ENCODE results near the gene FYN.

Gene FYN

DNA sequence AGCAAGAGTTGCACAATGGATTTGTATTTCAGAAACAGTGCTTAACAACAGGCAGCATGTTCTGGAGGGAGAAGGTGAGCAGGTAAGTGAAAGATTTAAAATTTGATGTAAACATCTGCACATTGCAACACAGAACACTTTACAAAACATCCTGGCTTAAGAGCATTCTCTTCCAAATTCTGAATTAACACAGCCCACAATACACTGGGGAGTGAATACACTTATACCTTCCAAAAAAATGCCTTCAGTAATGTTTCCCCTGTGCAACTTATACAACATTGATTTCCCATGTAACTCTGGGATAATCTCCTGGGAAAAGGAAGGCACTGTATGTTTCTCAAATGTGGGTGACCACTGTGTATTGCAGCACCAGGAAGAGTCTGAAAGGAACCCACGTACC lies 127.6 kb downstream of the FYN start:
- in situ Hi-C loops (cut with MboI; ENCODE audit: low pct_unique_long_range_greater_than_20kb, low sequenced_read_pairs, unreplicated experiment), result no loop called here
- TF ChIP-seq, protein P1, sequence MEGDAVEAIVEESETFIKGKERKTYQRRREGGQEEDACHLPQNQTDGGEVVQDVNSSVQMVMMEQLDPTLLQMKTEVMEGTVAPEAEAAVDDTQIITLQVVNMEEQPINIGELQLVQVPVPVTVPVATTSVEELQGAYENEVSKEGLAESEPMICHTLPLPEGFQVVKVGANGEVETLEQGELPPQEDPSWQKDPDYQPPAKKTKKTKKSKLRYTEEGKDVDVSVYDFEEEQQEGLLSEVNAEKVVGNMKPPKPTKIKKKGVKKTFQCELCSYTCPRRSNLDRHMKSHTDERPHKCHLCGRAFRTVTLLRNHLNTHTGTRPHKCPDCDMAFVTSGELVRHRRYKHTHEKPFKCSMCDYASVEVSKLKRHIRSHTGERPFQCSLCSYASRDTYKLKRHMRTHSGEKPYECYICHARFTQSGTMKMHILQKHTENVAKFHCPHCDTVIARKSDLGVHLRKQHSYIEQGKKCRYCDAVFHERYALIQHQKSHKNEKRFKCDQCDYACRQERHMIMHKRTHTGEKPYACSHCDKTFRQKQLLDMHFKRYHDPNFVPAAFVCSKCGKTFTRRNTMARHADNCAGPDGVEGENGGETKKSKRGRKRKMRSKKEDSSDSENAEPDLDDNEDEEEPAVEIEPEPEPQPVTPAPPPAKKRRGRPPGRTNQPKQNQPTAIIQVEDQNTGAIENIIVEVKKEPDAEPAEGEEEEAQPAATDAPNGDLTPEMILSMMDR (IDR thresholded peaks at IDR 0.05; ENCODE audit: extremely low read depth, insufficient read depth, missing control alignments), result no peak

DNA sequence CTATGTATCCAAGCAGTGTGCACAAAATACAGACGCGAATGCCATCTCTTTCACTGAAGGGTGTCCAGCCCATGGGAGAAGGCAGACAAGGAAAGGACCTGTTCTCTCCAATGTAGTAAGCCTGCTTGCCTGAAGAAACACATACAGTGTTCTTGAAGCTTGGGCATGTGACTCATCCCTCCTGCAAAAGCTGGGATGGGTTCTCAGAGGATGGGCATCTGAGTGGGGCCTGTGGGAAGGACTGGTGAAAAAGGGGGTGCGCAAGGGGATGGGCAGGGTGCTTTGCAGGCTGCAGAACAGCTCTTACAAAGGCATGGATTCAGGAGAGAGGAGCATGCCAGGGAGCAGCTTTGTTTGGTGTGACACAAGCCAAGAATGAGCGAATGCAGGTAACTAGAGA lies 128.1 kb downstream of the FYN start:
- DNase-seq (ENCODE audit: low spot score), result no peak
- TF ChIP-seq, protein P1 (IDR thresholded peaks at IDR 0.05; ENCODE audit: extremely low read depth, insufficient read depth, missing control alignments), result no peak
- in situ Hi-C loops (cut with MboI; ENCODE audit: low pct_unique_long_range_greater_than_20kb, low sequenced_read_pairs, unreplicated experiment), result no loop called here

More for the DNA sequence above, 127.6 kb downstream of the FYN start:
- DNase-seq (ENCODE audit: low spot score), result no peak

DNA sequence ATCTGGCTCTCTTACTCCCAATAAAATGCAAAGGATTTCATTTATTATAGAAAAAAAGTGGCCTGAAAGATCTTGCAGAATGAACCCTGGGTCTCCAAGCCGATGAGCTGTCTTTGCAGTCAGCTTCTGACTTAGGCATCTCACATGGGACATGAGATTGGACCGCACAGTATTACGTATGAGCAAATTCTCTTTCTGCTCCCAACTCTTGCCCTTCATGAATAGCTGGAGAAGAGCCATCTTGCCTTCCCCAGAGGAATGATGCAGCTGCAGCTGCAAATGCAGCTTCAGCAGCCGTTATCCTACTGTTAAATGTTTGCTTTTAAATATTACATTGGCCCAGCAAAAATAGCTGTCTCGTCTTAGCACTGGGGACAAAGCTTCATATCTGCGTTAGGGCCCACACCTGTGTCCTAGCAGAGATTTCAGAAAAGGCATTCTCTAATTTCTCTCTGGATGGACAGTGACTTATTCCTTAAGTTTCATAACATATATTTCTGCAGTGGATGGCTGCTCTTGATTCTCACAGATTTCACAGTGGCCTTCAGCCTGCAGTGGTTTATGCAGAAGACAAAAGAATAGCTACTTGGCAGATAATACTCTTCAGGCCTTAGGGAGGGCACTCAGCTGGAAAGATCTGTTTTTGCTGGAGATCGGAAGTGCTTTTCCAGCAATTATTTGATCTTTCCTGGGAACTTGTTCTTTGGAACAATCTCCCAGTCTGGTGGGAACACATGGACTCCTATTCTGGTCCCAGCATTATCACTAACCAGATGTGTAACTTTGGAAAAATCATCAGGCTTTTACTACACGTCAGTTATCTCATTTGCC lies 129.2 kb downstream of the FYN start:
- DNase-seq (ENCODE audit: low spot score), result no peak
- TF ChIP-seq, protein P1 (IDR thresholded peaks at IDR 0.05; ENCODE audit: extremely low read depth, insufficient read depth, missing control alignments), result no peak
- in situ Hi-C loops (cut with MboI; ENCODE audit: low pct_unique_long_range_greater_than_20kb, low sequenced_read_pairs, unreplicated experiment), result no loop called here

DNA sequence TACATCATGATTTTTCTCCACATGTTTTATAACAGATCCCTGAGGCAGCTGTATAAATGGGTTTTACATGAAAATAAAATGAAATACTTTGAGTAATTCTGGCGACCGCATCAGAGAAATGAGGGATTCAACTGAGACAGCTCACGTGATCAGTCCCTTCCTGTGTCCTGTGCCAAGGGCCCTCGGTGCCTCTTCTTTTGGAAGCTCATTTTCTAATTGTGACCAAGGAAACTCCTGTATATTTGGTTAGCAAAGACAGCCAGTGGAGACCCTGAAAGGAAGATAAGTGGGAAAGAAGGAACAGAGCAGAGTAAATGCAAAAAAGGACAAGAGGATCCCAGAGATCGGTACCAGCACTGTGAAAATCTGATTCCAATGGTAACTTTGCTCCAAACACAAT lies 129.9 kb downstream of the FYN start:
- DNase-seq (ENCODE audit: low spot score), result no peak
- in situ Hi-C loops (cut with MboI; ENCODE audit: low pct_unique_long_range_greater_than_20kb, low sequenced_read_pairs, unreplicated experiment), result no loop called here
- TF ChIP-seq, protein P1 (IDR thresholded peaks at IDR 0.05; ENCODE audit: extremely low read depth, insufficient read depth, missing control alignments), result no peak

DNA sequence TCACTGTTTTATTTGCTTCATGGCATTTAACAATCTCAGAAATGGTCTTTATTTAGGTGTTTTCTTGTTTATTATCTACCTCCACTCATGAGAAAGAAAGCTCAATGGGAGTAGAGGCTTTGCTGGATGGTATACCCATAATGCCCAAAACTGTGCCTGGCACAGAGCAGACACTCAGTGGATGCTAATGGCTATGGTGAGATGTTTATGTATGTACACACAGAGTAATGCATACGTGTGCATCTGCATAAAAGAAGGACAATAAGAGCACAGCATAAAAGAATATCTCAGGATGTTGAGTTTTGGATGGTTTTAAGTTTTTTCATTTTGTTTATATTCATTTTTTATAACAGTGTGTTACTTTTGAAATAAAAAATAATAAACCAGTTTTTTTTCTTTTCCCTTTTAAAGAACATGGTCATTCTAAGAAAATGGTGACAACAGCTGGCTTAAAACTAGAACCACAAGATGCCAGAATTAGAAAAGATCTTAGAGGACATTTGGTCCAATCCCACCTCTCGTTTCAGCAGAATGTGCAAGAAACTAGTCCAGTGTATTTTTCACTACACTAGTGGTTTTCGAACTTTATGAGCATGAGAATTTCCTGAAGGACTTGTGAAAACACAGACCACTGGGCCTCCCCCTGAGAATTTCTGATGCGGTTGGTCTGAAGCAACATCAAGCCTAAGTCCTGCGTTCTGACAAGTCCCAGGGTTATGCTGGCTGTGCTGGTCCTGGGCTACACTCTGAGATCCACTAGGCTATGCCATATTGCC lies 131.9 kb downstream of the FYN start:
- TF ChIP-seq, protein P1 (IDR thresholded peaks at IDR 0.05; ENCODE audit: extremely low read depth, insufficient read depth, missing control alignments), result no peak
- DNase-seq (ENCODE audit: low spot score), result peak; percentile 42
- in situ Hi-C loops (cut with MboI; ENCODE audit: low pct_unique_long_range_greater_than_20kb, low sequenced_read_pairs, unreplicated experiment), result no loop called here

DNA sequence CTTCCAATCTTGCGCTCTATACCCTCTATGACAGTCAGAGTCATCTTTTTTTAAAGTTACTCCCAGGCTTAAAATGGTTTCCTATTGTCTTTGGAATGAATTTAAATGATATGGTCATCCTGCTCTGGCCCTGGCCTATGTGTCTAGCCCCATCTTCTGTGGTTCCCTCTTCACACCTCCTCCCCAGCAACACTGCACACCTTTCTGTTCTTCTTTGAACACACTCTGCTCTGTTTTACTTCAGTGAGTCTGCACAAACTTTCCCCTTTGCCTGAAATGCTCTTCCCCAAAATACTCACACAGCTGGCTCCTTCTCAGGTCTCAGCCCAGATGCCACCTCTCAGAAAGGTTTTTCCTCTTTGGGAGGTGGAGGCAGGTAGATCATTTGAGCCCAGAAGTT lies 132.7 kb downstream of the FYN start:
- TF ChIP-seq, protein P1 (IDR thresholded peaks at IDR 0.05; ENCODE audit: extremely low read depth, insufficient read depth, missing control alignments), result no peak
- DNase-seq (ENCODE audit: low spot score), result no peak
- in situ Hi-C loops (cut with MboI; ENCODE audit: low pct_unique_long_range_greater_than_20kb, low sequenced_read_pairs, unreplicated experiment), result no loop called here
